HPDE6-E6E7 (cell line): Measurements from ENCODE around the gene SURF1.
"Not testable (repeated sequence)": the region's sequence is repeated elsewhere in the genome, so short reads cannot be mapped to it uniquely, and the experiment has no call there.

ENCODE experiments used
- DNase-seq: peaks from one replicate; pipeline ENCODE4 v3.0.0; 2011; ENCODE audit warnings: missing footprints; ENCODE audit errors: extremely low spot score

SURF1 gene

DNA sequence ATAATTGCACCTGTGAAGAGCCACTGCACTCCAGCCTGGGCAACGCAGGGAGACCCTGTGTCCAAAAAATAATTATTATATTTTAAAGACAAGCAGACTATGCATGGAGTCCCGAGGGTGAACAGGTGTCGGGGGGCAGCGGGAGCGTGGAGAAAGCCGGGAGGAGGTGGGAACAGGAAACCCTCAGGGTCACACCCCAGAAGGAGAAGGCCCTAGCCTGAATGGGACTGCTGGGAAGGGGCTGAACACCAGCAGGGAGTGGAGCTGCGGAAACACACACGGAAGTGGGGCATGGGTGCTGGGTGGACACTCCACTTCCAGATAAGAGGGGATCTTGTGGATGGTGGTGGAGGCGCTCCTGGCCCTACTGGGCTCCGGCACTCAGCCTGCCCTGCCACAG lies 33.1 kb downstream of the SURF1 start:
- no peak for DNase-seq

DNA sequence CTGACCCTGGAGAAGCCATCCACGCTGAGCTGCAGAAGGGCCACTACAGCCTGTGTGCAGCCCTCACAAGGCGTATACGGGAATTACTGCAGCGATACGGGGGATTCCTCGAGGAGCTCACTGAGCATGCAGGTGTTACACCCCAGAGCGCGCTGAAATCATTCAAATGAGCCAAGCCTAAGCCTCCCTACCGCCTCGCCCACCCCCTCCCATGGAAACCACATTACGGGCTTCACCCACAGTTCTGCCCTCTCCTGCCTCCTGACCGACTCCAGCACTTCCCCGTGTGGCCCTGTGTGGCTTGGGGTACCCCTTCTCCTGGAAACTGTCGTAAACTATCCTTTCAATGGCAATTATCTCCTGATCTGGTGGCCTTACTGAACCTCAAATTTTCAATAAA lies 33.6 kb downstream of the SURF1 start:
- no peak for DNase-seq

DNA sequence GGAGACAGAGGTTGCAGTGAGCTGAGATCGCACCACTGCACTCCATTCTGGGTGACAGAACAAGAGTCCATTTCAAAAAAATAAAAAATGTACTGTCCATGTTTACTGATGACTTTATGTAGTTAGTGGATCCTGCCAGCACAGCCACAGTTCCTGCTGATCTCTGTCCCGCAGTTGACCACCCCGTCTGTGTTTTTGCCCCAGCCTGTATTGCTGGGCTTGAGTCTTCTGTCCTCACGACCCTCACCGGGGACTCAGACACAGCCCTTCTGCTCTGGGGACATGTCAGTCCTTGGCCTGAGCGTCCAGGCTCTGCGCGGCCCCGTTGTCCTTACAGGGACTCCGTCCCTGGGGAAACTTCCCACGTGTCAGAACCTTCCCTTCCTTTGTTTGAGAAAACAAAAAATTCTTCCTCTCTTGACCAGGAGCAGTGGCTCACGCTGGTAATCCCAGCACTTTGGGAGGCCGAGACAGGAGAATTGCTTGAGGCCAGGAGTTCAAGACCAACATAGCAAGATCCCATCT lies 34.8 kb downstream of the SURF1 start:
- DNase-seq = no peak

DNA sequence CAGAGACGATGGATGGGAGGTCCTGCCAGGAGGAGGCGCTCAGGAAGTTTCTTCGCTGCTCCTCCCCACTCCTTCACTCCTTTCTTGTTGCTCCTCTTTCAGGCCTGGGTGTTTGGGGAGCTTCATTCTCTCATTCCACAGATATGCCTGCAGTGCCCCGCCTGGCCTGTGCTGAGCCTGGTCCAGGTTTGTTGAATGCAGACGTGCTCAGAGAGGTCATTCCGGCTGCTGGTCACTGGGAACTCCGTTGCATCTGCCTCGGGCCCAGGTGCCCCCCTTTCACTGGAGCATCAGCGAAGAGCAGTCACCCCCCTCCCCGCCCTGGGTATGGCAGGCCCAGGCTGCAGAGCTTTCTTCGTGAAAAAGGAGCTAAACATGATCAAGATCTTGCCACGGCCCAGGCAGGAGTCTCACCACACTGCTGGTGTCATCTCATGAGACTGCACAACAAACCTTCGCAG lies 35.8 kb downstream of the SURF1 start:
- DNase-seq = no peak

DNA sequence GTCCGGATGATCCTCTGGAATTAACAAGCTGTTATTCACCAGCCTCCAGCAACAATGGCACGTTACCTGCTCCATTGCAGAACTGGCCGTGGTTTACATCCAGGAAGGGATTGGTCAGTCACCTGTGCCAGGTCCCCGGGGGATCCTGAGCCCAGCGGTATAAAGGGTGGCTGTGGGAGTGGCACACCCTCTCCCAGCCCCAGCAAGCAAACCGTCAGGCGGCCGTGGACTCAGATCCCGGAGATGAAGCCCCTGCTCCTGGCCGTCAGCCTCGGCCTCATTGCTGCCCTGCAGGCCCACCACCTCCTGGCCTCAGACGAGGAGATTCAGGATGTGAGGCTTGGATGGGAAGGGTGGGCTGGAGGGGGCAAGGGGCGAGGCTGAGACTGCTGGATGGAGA lies 38.7 kb downstream of the SURF1 start:
- not testable (repeated sequence) for DNase-seq

DNA sequence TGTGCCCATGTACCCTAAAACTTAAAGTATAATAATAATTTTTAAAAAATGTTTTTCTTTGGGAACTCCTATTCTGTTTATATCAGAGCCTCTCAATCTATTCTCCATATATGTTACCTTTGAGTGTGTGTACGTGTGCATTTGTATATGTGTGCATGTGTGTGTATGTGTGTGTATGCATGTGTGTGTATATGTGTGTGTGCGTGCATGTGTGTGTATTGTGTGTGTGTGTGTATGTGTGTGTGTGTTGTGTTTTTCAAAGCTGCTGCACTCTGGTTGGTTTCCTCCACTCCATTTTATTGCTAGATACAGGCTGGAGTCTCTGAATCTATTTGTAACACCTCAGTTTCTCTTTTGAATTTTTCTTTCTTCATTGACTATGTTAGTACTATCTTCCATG lies 40.3 kb downstream of the SURF1 start:
- no peak for DNase-seq

DNA sequence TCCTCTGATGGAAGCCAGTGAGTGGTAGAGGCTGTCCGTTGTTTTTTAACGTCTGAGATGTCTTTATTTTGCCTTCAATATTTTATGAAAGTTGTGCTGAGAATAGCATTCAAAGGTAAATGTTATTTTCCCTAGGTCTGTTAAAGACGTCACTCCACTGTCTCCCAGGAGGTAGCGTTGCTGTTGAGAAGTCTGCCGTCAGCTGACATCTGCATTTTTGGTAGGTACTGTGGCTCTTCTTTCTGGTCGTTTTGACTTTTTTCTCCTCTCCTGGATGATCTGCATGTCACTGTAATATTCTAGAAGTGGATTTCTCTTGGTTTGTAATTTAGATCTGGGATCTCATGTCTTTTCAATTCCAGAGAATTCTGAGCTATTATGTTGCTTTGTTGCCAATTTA lies 46.7 kb downstream of the SURF1 start:
- DNase-seq = no peak

DNA sequence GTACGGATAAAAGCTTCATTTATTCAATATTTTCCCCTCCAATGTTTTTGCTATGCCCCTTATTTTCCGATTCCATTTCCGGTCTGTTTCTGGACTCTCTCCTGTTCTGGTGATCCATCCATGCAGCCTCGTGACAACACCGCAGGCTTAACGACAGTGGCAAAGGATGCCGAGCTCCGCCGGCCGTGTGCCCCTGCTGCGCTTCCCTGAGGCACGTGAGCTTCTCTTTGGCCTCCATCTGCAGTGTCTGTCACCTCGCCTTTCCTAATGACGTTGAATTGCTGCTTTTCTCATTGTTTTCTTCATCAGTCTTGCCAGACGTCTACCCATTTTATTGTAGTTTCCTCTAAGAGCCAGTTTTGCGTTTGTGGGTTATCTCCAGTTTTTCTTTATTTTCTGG lies 49.0 kb downstream of the SURF1 start:
- DNase-seq = no peak

DNA sequence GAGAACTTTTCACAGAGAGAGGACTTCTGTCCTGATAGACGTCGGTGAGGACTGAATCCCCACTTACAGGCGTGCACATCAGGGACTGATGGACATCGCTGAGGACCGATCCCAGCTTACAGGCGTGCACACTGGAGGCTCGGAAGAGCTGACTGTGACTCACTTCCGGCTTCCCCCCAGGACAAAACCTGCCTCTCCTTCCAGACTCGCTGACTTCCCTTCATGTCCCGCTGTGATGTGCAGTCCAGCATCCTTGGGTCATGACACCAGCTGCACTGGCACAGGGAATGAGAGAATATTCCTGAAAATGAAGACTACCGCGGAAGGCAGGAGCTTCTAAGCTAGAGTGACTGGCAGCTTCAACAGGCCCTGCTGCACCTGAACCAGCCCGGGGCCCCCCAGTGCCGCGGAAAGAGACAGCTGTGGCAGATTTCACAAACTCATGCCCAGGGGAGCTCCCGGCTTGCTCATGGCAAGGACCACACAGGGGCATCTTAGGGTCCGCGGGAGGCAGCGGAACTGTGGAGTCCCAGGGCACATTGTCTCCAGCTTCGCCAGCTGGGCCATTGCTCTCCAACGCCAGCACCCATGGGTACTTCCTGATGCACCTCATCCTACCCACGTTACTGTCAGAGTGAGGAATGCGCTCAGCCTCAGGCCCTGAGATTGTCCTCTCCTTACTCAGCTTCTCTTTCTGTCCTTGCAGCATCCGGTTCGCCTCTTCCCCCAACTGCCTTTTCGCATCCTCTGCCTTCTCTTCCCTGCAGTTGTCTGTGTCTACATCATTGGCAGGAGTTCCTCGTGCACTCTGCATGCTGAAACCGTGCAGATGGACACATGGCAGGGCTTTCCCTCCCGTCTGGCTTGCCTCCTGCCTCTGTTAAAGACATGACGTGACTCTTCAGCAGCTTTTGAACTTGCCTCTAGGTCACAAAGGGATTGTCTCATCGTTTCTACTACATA lies 49.8 kb downstream of the SURF1 start:
- no peak for DNase-seq

DNA sequence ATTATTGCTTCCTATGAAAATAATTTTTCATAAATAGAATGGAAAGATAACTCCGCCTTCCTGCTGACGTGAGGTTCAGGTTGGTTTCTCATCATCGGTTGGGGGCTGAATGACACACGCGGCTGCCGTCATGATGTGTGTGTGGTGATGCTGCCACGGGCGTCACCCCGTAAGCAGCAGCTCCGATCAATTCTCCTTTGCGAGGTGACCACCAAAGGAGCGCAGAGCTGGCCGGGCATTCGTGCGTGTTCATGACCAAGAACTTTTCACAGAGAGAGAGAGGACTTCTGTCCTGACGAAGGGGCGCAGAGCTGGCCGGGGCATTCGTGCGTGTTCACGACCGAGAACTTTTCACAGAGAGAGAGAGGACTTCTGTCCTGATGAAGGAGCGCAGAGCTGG lies 50.6 kb downstream of the SURF1 start:
- DNase-seq = no peak

DNA sequence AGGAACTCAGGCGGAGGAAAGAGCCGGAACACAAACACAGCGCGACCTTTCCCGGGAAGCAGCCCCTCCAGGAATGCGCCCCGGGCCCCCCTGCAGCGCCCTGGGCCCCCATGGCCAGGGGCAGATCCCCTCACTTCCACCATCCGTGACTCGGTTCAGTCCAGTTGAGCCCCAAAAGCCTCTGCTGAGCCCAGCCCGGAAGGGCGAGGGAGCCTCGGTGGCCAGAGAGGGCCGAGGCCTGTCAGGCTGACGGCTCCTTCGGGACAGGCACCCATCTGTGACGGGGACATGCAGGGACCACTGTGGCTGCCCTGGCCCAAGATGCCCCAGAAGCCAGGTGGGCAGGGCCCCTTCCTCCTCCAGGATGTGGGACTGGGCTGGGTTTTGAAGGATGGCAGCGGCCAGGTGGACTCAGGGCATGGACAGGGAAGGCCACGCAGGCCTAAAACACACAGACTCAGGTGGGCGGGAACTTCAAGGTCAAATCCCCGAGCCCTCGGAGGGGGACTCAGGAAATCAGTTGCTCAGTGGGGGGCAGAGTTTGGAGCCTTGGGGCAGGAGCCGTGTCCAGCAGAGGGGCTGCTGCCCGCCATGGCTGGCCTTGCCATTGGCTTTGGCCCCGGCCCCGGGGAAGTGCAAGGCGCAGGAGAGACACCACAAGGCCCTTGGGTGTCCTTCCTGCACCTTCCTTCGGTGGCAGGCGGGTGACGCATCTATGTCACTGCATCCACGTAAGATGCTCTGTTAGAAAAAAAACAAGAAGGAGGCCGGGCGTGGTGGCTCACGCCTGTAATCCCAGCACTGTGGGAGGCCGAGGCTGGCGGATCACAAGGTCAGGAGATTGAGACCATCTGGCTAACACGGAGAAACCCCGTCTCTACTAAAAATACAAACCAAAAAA lies 51.6 kb downstream of the SURF1 start:
- no peak for DNase-seq

DNA sequence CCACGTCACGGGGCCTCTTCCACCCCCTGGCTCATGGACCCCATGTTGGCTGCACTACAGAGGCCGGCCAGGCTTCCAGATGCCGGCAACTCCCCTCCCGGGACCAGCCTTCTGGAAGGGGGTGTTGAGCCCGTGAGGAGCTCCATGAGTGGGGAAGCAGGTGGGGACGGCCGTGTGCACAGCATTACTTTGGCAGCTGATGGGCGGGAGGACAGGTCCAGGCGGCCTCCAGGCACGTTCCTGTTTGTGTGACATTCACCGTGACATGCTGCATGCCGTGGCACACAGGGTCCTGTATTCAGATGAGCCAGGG lies 52.2 kb downstream of the SURF1 start:
- no peak for DNase-seq

DNA sequence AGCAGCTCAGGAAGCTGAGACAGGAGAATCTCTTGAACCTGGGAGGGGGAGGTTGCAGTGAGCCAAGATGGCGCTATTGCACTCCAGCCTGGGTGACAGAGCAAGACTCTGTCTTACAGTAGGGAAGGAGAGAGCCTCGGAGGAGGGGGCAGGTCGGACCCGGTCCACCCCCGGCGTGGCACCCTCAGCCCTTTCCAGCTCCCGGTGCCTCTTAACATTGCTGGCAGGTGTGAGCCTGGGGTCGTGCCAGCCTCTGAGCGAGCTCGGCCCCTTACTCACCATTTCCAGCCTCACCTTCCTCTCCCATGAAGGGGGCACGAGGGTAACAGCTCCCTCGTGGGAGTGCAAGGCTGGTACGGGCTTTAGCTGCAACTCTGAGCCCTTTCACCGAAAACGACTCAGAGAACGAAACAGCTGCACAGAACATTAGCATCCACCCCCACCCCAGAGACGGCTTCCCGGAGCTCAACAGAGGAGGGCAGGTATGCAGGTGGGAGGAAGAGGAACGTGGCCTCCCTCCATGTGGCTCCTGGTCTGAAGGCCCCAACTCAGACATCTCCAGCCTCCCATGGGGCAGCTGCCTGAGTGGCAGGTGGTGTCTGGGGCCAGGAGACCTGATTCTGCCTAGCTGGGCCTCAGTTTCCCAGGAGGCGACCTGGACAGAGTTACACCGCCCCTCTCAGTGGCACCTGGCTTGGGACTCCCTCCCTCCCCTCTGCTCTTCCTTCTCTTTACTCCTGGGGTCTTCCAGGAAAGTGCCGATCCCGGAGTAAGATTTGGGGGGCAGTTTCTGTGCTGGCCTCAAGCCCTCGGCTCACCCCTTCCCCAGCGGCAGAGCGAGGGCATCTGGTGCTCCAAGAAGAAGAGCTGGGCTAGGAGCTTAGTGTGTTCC lies 52.8 kb downstream of the SURF1 start:
- no peak for DNase-seq
